HG03175 (cell line): Measurements from ENCODE around the gene PLPPR4.
A peak's percentile ranks its signal among the peaks of the same experiment; 100 is the strongest.
"Not testable (repeated sequence)": the region's sequence is repeated elsewhere in the genome, so short reads cannot be mapped to it uniquely, and the experiment has no call there.

Experiments used
- ATAC-seq: cut with Tn5 transposase; IDR thresholded peaks from one replicate; pipeline ENCODE4 v1.9.1; 2021; ENCODE audit warnings: mild to moderate bottlenecking, moderate library complexity; ENCODE audit not compliant: unreplicated experiment

The PLPPR4 gene

DNA sequence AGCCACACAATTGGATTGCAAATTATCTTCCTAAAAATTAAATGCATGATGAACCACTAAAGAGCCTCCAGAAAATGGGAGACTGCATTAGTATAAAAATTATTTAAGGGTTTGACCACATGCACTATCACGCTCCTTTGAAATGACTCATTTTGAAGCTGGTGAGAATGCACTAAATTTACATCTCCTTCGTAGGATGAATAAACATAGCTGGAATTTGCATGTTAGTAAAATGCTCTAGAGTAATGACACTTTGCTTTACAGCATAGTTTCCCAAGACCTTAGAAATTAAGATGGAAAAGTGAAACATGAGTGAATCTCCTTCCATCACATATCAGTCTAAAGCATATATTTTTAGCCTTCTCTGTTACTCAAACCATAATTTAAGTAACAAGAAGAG is 2.4 kb downstream of the PLPPR4 start:
- no peak for ATAC-seq

DNA sequence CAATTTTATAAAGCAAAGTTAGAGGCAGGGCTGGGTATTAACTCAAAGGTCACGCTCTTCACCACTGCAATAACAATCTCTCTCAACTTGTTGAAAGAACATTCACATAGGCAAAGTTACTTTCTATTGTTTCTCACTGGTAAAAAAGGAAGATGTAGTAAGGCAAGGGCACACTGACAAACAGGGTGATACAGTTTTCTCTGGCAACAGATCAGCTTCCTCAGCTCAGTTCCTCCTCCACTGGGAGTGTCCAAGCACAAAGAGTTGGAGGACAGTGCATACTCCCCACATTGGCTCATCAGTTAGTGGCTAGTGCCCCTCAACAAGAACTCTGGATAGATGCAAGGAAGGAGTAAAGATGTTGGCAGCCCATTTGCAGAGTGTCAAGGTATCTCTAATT is 3.7 kb downstream of the PLPPR4 start:
- ATAC-seq = no peak

DNA sequence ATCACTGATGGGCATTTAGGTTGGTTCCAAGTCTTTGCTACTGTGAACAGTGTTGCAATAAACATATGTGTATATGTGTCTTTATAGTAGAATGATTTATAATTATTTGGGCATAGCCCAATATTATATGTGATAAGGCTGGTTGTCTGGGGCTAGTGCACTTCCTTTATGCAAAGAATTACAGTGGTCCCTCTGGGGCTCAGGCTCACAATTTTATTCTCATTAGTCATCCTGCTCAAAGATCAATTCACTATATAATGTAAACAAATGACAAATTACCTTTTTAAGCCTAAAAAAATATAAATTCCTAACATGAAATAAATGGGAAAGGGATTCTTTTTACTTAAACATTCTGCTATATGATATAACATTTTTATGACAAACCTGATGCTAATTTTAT is 5.0 kb downstream of the PLPPR4 start:
- ATAC-seq = no peak

DNA sequence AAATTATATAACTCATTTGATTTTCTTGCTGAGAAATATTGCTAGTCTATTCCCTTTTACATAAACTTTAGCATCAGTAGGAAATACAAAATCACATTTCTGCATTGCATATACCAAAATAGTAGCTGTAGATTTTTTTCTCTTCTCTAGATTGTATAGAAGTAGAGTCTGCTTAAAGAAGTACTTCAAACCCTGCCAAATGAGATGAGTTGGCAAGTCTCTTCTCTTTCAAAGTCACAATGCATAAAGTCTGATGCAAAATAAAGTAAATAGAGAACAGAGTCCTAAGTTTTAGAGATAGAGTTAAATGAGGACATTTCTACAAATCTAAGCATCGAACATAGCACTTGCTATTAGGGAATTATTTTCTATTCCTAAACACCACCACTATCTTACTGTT is 6.4 kb downstream of the PLPPR4 start:
- no peak for ATAC-seq

GRCh38 chr1:99271249-99271648 is 7.0 kb downstream of the PLPPR4 start:
- ATAC-seq = no peak

DNA sequence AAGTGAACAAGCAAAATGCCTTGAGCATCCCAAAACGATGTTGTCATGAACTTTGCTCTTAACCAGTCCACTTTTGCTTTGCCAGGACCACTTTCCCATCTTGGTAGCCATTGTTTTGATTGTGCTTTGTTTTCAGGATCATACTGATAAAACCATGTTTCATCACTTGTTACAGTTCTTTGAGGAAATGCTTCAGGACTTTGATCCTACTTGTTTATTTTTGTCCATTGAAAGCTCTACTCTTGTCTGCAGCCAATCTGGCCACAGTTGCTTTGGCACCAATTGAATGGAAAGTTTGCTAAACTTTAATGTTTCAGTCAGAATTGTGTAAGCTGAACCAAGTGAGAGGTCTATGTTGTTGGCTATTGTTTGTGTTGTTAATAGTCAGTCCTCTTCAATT is 12.8 kb downstream of the PLPPR4 start:
- ATAC-seq = no peak

DNA sequence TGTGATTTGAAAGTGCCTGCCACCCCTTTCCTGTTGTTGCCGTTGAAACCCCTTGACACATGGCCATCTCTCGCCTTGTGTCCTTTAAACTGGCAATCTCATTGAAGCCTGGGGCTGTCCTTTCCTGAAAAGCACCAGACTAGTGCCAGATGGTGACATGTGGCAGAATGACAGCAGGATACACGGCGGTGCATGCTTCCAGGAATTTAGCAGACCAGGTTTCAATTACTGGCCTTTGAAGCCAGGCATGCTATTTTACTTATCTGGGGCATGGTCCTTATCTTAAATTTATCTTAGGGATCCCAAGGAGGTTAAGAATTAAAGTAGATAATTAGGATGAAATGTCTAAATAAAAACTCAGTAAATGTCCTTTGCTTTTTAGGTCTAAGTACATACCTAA is 15.2 kb downstream of the PLPPR4 start:
- no peak for ATAC-seq

- no peak for ATAC-seq
Observed at GRCh38 chr1:99281105-99281504, 16.8 kb downstream of the PLPPR4 start.

DNA sequence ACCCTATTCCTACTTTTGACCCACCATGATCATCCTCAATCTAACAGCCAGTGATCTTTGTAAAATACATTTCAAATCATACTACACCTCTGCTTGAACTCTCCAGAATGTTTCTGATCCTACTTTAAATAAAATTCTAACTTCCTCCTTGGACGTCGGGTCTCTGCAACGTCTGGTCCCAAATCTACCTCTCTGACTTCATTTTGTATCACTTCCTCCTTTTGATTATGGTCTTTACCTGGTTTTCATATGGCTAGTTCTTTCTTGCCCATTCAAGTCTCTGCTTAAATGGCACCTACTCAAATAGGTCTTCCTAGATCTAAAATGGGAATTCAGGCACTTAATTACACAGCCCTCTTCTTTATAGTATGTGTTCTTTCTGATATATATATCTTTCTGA is 18.2 kb downstream of the PLPPR4 start:
- ATAC-seq = no peak

GRCh38 chr1:99283521-99283920 is 19.2 kb downstream of the PLPPR4 start:
- not testable (repeated sequence) for ATAC-seq

- no peak for ATAC-seq
Observed at GRCh38 chr1:99292886-99293285, 28.6 kb downstream of the PLPPR4 start.

- no peak for ATAC-seq
Observed at GRCh38 chr1:99297923-99298322, 33.6 kb downstream of the PLPPR4 start.

DNA sequence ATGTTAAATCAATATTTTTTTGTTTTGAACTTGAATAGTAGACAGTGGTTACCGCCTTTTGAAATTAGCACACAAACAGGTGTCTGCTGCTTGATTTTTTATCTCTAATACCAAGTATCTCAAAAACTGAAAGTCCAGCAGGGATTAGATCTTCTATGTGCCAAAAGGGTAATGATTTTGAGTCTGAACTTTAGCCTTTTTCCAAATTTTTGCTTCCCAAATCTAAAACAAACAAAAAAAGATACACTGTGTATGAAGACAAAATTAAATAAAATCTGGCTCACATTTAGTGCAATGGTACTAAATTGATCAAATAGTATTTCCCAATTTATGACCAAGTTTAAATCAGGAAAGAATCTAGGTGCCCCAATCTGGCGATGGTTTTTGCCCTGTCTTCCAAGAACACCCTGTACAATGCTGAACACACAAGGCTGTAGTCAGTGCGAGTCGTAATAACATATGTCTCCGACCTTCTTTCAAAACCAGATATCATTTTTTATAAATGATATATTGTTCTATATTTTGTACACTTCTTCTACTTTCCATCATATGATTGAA is 40.5 kb downstream of the PLPPR4 start:
- ATAC-seq = no peak

DNA sequence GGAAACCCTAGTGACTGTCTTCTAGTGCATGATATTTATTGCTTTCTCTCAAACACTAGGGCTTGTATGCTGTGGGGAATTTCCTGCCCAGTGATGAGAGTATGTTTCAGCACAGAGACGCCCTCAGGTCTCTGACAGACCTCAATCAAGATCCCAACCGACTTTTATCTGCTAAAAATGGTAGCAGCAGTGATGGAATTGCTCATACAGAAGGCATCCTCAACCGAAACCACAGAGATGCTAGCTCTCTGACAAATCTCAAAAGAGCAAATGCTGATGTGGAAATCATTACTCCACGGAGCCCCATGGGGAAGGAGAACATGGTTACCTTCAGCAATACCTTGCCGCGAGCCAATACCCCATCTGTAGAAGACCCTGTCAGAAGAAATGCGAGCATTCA is 41.3 kb downstream of the PLPPR4 start:
- no peak for ATAC-seq

DNA sequence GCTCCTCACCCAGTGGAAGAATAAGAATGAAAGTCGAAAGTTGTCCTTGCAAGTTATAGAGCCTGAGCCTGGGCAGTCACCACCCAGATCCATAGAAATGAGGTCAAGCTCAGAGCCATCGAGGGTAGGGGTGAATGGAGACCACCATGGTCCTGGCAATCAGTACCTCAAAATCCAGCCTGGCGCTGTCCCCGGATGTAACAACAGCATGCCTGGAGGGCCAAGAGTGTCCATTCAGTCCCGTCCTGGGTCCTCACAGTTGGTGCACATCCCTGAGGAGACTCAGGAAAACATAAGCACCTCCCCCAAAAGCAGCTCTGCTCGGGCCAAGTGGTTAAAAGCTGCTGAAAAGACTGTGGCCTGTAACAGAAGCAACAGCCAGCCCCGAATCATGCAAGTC is 41.8 kb downstream of the PLPPR4 start:
- no peak for ATAC-seq

DNA sequence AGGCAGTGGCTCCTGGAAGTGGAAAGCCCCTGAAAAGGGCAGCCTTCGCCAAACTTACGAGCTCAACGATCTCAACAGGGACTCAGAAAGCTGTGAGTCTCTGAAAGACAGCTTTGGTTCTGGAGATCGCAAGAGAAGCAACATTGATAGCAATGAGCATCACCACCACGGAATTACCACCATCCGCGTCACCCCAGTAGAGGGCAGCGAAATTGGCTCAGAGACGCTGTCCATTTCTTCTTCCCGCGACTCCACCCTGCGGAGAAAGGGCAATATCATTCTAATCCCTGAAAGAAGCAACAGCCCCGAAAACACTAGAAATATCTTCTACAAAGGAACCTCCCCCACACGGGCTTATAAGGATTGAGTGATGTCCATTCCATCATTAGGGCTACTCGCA is 42.4 kb downstream of the PLPPR4 start:
- ATAC-seq = no peak

- no peak for ATAC-seq
Observed at GRCh38 chr1:99315305-99315704, 51.0 kb downstream of the PLPPR4 start.

- peak; percentile 60 for ATAC-seq
Observed at GRCh38 chr1:99326215-99326949, 62.1 kb downstream of the PLPPR4 start.

- no peak for ATAC-seq
Observed at GRCh38 chr1:99327357-99327756, 63.1 kb downstream of the PLPPR4 start.

GRCh38 chr1:99328171-99328570 is 63.9 kb downstream of the PLPPR4 start:
- ATAC-seq = no peak

- no peak for ATAC-seq
Observed at GRCh38 chr1:99331083-99331482, 66.8 kb downstream of the PLPPR4 start.

- no peak for ATAC-seq
Observed at GRCh38 chr1:99331636-99332035, 67.3 kb downstream of the PLPPR4 start.

- ATAC-seq = no peak
Observed at GRCh38 chr1:99332561-99332960, 68.3 kb downstream of the PLPPR4 start.
